Embryonic facial prominence (tissue), 1 donor: ENCODE data around the gene NFAT5.
"Not testable (repeated sequence)": the region's sequence is repeated elsewhere in the genome, so short reads cannot be mapped to it uniquely, and the experiment has no call there.

ENCODE experiments used
- DNase-seq: peaks from one replicate; pipeline ENCODE4 v3.0.0-alpha.2; 2016; ENCODE audit errors: extremely low spot score

Gene NFAT5

DNA sequence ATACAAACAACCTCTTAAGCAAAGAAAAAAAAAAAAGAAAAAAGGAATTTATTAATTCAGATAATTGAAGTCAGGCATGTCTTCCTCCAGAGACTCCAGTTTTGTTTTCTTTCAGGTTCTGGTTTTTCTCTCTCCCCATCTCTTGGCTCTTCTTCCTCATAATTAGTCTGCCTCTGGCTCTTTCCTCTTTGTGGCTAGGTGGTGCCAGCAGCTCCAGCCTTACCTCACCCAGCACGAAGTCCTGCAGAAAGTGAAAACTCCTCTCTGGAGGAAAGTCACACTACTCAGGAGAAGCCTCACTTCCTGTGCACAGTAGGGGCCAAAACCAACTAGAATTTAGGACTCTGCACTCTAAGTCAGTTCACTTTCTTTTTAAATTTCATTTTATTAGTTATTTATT lies 10.3 kb upstream of the NFAT5 start:
- DNase-seq = no peak

DNA sequence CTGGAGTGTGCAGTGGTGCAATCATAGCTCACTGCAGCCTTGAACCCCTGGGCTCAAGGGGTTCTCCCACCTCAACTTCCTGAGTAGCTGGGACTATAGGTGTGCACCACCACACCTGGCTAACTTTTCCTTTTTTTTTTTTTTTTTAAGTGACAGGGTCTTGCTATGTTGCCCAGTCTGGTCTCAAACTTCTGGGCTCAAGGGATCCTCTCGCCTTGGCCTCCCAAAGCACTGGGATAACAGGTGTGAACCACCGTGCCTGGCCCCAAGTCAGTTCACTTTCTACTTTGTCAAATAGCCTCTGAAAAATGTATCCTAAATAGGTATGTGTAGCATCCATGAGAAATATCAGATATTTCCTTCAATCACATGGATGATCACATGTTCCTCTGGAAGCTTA lies 9.9 kb upstream of the NFAT5 start:
- DNase-seq = no peak

DNA sequence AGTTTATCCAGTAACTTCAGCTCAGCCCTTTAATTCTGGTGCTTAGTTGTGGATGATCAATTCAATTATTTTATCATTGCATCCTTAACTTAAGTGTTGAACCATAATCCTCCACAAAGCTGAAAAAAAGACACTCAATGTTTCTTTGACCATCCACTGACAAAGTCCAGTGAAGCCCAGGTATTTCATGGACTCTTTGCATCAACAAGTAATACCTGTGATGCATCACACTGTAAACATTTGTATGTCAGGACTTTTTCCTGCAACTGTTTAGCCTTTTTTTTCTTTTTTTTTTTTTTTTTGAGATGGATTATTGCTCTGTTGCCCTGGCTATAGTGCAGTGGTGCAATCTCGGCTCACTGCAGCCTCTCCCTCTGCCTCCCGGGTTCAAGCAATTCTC lies 6.6 kb upstream of the NFAT5 start:
- no peak for DNase-seq

DNA sequence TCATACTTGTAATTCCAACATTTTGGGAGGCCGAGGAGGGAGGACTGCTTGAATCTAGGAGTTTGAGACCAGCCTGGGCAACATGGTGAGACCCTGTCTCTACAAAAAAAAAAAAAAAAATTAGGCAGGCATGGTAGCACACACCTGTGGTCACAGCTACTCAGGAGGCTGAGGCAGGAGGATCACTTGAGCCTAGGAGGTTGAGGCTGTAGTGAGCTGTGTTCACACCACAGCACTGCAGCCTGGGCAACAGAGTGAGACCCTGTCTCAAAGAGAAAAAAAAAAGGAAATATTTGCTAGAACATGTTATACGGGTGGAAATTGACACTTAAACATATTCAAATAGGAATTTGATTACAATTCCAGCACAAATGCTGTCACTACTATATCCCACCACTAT lies 4.4 kb upstream of the NFAT5 start:
- not testable (repeated sequence) for DNase-seq

DNA sequence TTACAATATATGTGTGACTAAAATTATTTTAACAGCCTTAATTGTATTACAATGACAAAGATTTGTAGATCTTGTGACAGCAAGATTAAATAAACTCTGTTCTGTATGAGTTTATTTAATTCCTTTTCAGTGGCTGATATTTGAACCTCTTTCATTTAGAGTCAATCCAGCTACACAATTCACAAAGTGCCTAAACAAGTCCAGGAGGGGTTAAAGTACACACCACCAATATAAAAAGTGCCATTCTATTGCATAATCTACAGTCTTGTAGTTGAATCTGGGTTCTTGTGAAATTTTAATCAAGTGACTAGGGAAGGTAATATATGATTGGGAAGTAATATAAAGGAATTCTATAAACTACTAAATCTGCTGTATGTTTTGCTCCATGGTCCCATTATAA lies 3.9 kb upstream of the NFAT5 start:
- no peak for DNase-seq

DNA sequence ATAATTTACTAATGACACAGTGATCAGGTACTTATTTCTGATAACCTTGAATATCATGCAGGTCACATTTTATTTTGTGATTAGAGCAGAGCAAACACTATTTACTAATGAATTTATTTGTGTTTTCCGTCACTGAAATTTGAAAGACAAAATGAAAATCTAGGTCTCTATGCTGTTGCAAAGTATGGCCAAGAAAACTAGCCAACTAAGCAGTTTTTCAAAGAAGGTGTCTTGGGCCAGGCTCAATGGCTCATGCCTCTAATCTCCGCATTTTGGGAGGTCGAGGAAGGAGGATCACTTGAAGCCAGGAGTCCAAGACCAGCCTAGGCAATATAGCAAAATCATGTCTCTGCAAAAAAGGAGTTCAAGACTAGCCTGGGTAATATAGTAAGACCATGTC lies 3.0 kb upstream of the NFAT5 start:
- no peak for DNase-seq

DNA sequence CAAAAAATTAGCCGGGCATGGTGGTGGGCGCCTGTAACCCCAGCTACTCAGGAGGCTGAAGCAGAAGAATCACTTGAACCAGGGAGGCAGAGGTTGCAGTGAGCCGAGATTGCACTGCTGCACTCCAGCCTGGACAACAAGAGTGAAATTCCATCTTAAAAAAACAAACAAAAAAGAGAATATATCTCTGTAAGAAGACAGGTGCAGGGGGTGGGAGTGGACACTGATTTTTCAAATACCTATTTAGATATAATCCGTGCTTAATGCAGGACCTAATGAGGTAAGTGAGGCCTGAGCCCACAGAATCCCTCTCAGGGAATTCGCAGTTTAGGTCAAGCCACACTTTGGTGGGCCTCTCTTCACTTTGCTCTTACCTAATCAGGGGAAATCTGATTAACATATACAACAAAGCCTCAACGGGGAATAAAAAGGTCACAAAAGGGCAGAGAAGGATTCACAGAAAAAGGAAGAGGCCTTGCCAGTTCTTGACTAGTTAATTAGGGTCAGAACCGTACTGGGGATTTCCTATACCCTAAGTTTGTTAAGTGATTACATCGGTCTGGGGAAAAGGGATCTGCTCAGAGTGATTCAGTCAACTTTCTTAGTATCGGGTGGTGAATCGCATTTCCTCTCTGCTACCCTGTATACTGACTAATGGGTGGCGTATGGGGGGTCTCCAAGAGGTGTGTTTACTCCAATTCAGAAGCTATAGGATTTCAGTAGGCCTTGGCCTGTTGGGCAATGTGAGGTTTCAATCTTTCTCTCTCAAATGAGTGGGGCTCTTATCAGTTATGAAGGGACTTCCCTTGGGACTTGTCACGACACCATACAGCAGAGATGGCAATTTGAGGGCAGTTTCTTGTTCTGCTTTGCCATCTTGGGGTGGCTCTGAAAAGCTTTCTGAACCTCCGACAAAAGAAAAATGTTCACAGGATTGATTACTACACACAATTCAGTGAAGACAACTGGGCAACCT lies 1.9 kb upstream of the NFAT5 start:
- DNase-seq = no peak

DNA sequence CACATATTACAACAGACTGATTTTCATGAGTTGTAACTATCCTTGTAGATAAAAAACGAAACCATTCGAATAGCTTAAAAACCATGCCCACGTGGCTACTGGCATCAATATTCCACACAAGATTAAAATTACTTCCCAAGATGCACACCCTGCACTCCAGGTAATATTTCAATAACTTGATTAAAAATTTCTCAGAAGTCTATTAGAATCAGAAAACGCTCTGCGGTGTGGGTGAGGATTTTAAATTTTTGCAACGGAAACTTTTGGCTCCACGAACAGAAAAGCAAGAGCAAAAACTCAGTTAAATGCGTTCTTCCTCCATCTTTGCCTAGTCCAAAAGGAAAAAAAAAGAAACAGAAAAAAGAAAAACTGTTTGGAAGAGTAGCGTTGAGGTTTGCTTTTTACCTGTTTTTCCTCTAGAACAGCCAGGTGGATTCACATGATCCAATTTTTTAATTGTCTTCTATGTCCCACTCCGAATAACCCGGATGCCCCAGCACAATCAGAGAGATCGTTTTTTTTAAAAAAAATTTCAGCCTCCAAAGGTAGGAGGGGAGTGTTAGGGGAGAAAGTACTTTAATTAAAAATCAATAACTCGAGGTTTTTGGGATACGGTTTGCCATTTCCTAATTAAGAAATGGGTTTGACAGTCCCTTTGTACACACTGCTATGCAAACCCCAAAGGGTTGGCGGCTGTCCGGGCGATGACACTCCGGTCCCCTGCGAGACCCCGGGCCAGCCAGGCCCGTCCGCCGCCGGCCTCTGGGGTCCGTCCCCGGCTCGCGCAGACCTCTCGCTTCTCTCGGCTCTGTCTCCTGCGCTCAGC lies 708 bp upstream of the NFAT5 start:
- DNase-seq = no peak

DNA sequence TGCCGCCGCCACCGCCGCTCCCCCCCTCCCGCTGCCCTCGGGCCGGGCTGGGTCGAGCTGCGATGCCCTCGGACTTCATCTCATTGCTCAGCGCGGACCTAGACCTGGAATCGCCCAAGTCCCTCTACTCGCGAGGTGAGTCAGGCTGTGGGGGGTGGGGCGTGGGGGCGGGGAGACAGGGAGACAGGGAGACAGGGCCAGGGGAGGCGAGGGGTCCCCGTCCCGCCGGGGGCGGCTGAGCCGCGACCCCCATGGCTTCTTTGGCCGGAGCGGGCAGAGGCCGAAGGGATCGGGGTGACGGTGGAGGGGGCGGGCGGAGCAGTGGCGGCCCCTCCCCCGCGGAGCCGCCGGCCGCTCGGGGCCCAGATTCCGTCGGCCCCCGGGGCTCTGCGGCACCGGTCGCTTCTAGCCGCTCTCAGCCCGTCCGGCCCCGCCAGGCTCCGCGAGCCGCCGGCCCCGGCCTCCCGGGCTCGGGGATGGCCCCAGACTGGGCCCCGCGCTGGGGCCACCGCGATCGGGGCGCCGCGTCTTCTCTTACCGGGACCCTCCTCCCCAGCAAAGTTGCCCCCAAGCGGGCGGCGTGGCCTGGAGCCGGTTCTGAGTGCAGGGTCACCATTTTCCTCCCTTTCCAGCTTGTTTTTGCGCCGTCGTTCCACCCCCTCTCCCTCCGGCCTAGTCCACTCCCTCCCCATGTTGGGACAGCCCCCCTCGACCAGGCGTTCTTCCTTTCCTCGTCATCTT lies 644 bp downstream of the NFAT5 start:
- peak; percentile 29 for DNase-seq

DNA sequence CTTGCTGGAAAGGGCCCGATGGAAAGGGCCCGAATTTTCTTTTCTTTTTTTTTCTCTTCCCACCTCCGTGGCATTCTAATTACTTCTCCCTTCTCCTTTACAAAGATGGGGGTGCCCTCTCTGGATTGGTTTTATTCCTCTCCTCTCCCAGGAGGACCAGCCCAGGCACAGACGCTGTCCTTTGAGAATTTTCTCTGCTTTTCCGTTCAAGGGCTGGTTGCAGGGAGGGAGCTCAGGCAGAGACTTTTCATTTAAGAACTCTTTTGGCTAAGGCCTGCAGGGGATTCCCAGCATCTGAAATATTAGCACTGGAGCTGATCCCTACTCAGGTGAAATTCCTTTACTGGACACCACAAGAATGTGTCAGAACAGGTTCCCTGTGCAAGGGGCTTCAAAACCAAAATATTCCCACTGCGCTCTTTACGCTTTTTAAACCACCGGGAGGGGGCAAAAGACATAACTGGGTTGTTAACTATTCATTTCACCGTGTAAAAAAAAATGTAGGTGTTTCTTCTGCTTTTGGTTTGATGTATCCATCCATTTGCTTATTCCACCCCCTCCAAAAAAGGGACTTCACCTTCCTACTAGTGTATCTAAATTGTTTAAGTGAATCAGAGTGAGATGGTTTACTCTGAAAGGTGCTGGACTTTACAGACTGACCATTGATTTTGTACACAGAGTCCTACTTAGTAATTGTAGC lies 1.4 kb downstream of the NFAT5 start:
- DNase-seq = peak; percentile 19

DNA sequence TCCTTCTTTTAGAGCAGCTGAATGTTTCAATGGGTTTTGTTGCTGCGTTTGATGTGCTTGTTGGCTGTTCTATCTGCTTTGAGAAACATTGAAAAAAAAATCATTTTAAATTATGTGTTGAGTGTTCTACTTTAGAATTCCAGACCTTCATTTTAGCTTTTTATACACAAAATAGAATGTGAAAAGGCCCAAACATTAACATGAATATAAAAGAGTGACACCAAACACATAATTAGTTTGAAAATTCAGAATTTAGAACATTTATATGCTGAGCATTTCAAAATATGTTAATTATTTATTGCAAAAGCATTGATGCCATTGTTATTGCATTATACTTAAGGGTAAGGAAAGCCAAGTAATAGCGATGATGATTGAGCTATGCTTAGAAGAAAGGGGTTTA lies 2.9 kb downstream of the NFAT5 start:
- no peak for DNase-seq

DNA sequence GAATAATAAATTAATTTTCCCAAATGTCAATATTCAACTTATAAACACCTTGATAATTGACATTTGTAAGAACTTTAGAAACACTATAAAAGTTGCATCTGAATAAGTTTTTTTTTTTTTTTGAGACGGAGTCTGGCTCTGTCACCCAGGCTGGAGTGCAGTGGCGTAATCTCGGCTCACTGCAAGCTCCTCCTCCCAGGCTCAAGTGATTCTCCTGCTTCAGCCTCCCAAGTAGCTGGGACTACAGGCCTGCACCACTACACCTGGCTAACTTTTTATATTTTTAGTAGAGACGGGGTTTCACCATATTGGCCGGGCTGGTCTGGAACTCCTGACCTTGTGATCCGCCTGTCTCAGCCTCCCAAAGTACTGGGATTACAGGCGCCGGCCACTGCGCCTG lies 13.0 kb downstream of the NFAT5 start:
- DNase-seq = not testable (repeated sequence)

DNA sequence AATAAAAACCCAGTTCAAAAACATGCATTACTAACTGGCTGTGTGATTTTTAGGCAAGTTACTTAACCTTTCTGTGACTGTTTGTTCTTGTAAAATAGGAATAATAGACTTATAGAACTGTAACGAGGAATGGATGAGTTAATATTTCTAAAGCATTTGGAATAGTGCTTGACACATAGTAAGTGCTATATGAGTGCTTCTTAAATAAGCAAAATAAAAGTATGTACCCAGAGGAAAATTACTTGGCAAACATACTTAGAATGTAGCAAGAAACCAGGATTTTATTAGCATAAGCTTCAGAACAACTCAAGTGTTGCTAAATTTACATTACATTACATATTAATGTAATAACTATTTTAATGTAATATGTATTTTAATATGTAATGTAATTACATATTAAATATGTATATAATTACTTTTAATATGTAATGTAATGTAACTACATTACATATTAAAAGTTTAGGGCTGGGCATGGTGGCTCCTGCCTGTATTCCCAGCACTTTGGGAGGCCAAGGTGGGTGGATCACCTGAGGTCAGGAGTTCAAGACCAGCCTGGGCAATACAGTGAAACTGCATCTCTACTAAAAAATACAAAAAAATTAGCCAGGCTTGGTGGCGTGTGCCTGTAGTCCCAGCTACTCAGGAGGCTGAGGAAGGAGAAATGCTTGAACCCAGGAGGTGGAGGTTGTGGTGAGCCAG lies 14.2 kb downstream of the NFAT5 start:
- no peak for DNase-seq

DNA sequence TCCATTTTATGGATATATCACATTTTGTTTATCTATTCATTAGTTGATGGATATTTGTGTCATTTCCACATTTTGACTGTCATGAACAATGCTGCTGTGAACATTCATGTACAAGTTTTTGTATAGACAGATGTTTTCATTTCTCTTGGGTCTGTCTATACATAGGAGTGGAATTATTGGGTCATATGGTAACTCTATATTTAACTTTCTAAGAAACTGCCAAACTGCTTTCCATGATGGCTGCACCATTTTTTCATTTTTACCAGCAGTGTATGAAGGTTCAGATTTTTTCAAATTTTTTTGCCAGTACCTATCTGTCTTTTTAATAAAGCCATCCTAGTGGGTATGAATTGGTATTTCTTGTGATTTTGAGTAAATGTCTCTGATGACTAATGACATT lies 15.5 kb downstream of the NFAT5 start:
- DNase-seq = no peak

DNA sequence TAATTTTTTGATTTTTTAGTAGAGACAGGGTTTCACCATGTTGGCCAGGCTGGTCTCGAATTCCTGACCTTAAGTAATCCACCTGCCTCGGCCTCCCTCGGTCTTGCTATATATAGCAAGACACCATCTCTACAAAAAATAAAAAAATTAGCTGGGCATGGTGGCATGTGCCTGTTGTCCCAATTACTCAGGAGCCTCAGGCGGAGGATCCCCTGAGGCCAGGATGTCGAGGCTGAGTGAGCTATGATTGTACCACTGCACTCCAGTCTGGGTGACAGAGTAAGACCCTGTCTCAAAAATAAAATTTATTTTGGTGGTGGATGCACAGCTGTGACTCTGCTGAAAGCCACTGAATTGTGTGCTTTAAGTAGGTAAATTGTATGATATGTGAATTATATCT lies 18.7 kb downstream of the NFAT5 start:
- not testable (repeated sequence) for DNase-seq

DNA sequence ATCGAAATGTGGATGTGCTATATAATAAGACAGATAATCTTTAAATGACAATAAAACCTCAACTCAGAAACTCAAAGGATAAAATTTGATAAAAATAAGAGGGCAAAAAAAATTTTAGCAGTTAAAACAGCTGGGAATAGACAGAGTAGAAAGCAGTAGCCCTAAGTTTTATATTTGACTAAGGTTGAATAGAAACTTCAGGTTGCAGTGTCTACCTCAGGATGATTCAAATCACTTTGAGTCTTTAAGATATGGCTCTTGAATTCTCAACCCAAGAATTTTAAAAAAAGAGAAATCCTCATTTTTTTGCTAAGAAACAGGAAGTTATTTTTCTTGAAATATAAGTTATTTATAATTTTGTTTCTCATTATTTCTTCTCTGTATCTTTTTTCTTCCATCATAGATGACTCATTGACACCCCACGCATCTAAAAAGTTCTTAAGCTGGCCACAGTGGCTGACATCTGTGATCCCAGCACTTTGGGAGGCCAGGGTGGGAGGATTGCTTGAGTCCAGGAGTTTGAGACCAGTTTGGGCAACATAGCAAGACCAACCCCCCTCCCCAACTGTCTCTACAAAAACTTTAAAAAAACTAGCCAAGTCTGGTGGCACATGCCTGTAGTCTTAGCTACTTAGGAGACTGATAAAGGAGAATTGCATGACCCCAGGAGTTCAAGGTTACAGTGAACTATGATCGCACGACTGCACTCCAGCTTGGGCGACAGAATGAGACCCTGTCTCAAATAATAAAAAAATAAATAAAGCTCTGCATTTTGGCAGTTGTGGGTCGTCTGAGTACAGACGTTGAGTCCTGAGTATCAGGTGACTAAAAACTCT lies 23.9 kb downstream of the NFAT5 start:
- DNase-seq = no peak

DNA sequence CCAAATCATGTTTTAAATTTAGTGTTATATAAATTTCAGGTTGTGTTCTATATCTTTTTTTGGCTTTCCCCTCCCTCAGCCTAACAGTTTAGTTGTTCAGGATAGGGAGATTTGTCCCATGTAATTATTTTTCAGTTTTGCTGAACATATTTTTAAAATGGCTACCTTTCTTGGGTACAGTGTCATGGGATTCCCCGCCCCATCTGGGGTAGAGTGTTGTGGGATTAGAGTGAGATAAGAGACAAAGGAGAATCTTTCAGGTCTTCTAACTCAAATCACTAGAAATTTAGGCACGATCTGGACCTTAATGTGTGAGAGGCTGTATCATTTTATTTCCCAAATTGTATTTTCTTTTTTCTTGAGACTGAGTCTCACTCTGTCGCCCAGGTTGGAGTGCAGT lies 24.8 kb downstream of the NFAT5 start:
- DNase-seq = no peak

DNA sequence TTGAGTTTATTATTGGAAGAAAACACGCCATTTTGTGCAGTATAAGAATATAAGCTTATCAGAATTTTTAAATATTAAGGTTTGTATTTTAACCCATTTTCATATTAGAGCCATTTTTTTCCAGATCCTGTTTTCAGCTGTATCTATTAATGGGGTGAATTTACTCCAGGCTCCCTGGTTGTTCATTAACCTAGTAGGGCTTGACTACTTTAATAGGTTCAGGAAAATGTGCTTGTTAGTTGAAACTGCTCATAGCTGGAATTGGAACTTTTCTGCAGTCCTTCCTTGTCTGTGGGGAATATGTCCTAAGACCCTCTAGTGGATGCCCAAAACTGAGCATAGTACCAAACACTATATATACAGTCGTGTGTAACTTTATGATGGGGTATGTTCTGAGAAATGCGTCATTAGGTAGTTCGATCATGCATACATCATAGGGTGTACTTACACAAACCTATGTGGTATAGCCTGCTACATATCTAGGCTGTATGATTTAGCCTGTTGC lies 28.0 kb downstream of the NFAT5 start:
- DNase-seq = no peak

DNA sequence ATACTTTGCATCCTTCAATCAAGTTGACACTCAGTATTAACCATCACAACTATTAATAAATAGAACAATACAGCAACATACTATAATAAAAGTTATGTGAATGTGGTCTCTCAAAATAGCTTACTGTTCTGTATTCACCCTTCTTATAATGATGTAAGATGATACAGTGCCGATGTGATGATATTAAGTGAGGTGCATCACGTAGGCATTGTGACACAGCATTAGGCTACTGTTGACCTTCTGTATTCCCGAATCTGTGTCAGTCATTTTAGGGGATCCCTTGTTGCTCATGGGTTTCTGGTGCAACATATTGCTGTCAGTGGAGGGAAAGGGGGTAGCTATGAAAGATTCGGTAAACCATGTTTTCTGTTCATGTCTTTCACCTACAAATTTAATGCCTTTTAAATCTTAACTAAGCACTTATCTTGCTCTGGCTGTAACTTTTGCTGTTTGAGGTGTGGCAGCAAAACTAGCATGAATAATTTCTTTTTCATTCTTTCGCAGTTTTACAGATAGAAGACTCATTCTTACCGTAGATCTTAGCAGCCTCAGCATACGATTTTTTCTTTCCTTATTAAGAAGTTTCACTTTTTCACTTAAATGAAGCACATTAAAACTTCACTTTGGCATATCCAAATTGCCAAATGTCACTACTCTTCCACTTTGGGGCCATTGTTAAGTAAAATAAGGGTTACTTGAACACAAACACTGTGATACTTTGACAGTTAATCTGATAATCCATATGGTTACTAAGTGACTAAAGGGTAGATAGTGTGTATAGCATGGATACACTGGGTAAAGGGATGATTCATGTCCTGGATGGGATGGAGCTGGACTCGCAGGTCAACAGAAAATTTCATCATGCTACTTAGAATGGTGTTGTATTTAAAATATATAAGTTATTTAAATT lies 29.6 kb downstream of the NFAT5 start:
- no peak for DNase-seq
